B cell (primary cell): ENCODE results near the gene MOB1B. TPM values are rescaled to one million over a fixed set of nuclear protein-coding genes. Genes with fewer than 3 reads are reported as not detected.
"Not testable (repeated sequence)": the region's sequence is repeated elsewhere in the genome, so short reads cannot be mapped to it uniquely, and the experiment has no call there.

Source experiments
- ATAC-seq: fragments of 200-7000 bp; cut with Tn5 transposase; one replicate; pipeline ENCODE4 v1.10.0; 2021; ENCODE audit warnings: low read depth, mild to moderate bottlenecking, moderate number of reproducible peaks, moderate library complexity
- CTCF ChIA-PET: fragments of 350-600 bp; sonication (Branson Sonifier 250); formaldehyde crosslinking; loops from one replicate; lab custom pipeline; 2021; ENCODE audit warnings: antibody characterized with exemption, inconsistent platforms; lab: Charles Lee
- POLR2A ChIA-PET: fragments of 350-600 bp; sonication (Branson Sonifier 250); formaldehyde crosslinking; loops from one replicate; lab custom pipeline; 2021; ENCODE audit warnings: antibody characterized with exemption; lab: Charles Lee
- DNase-seq: peaks from one replicate; pipeline ENCODE4 v3.0.0; 2013
- H2AFZ ChIP-seq: 2 replicates; pipeline ENCODE4 v1.6.1; 2012; ENCODE audit warnings: mild to moderate bottlenecking, low read depth, low read length; ENCODE audit not compliant: insufficient read depth, poor library complexity, severe bottlenecking
- H3K27ac ChIP-seq, 2 donors: 1 replicate in 1 of 2; 2 replicates in 1 of 2; pipeline ENCODE4 v1.5.1; 2012 to 2013; ENCODE audit warnings: low read length in 2 of 2, mild to moderate bottlenecking in 2 of 2, moderate library complexity in 1 of 2
- H3K27me3 ChIP-seq, 4 experiments: fragments of 200-600 bp in 1 of 4; sonication (generic) in 1 of 4; replicated peaks in 1 of 4; 1 replicate in 2 of 4; 2 replicates in 2 of 4; pipeline versions ENCODE4 v1.6.1 to v1.7.0; 2013 to 2016; ENCODE audit warnings: low read length in 3 of 4, mild to moderate bottlenecking in 2 of 4, mixed read lengths in 1 of 4, moderate library complexity in 1 of 4; ENCODE audit not compliant: insufficient read depth in 4 of 4, control insufficient read depth in 3 of 4; ENCODE audit errors: control extremely low read depth in 1 of 4
- H3K36me3 ChIP-seq, 2 experiments: replicated peaks in 1 of 2; 1 replicate in 1 of 2; 2 replicates in 1 of 2; pipeline versions ENCODE4 v1.6.1 to v1.7.1; 2013; ENCODE audit warnings: low read length in 1 of 2; ENCODE audit not compliant: insufficient read depth in 2 of 2, control insufficient read depth in 1 of 2; ENCODE audit errors: control extremely low read depth in 1 of 2, extremely low read depth in 1 of 2
- H3K4me1 ChIP-seq, 2 donors: fragments of 200-600 bp in 1 of 2; sonication (generic) in 1 of 2; 1 replicate in 1 of 2; 2 replicates in 1 of 2; pipeline versions ENCODE4 v1.5.1 to v1.6.1; 2013 to 2017; ENCODE audit warnings: low read length in 2 of 2; ENCODE audit not compliant: control insufficient read depth in 2 of 2, insufficient read depth in 2 of 2
- H3K4me2 ChIP-seq: replicated peaks from 2 replicates; pipeline ENCODE3; 2012; ENCODE audit warnings: mild to moderate bottlenecking, low read depth, low read length; ENCODE audit not compliant: poor library complexity, severe bottlenecking
- H3K4me3 ChIP-seq, 5 experiments: fragments of 200-600 bp in 1 of 5; sonication (generic) in 1 of 5; 1 replicate in 3 of 5; 2 replicates in 2 of 5; pipeline versions ENCODE4 v1.5.1 to v1.7.0; 2011 to 2016; ENCODE audit warnings: low read length in 4 of 5, mild to moderate bottlenecking in 4 of 5, low read depth in 2 of 5, control low read depth in 1 of 5, moderate library complexity in 1 of 5; ENCODE audit not compliant: insufficient read depth in 1 of 5; ENCODE audit errors: control extremely low read depth in 1 of 5, extremely low read depth in 1 of 5
- H3K79me2 ChIP-seq: fragments of 200-600 bp; sonication (generic); one replicate; pipeline ENCODE4 v1.6.0; 2016; ENCODE audit warnings: low read length; ENCODE audit not compliant: control insufficient read depth, insufficient read depth
- H3K9ac ChIP-seq: fragments of 200-600 bp; sonication (generic); 2 replicates; pipeline ENCODE4 v1.6.1; 2017; ENCODE audit warnings: mild to moderate bottlenecking, low read length, moderate library complexity
- H3K9me3 ChIP-seq, 3 donors: one replicate each; pipeline versions ENCODE4 v1.6.1 to v1.7.1; 2013; ENCODE audit warnings: low read length in 2 of 3; ENCODE audit not compliant: control insufficient read depth in 2 of 3, insufficient read depth in 1 of 3; ENCODE audit errors: control extremely low read depth in 1 of 3
- H4K20me1 ChIP-seq: 2 replicates; pipeline ENCODE4 v1.6.0; 2012; ENCODE audit warnings: mild to moderate bottlenecking, low read length; ENCODE audit not compliant: insufficient read depth, control insufficient read depth, poor library complexity, severe bottlenecking
- H3K27ac Mint-ChIP-seq: one replicate; pipeline ENCODE4 v1.8.0; 2021; ENCODE audit warnings: mixed read lengths
- H3K27me3 Mint-ChIP-seq: one replicate; pipeline ENCODE4 v1.8.0; 2021; ENCODE audit warnings: mixed read lengths
- H3K4me1 Mint-ChIP-seq: one replicate; pipeline ENCODE4 v1.8.0; 2021; ENCODE audit warnings: mixed read lengths
- H3K4me3 Mint-ChIP-seq: one replicate; pipeline ENCODE4 v1.8.0; 2021; ENCODE audit warnings: mixed read lengths
- H3K9me3 Mint-ChIP-seq: one replicate; pipeline ENCODE4 v1.8.0; 2022; ENCODE audit warnings: mixed read lengths; ENCODE audit not compliant: insufficient read depth
- CTCF ChIP-seq: fragments of 200-600 bp; IDR thresholded peaks from one replicate; pipeline ENCODE4 v1.8.0; 2022; ENCODE audit warnings: antibody characterized with exemption, mild to moderate bottlenecking
- EZH2 ChIP-seq: IDR thresholded peaks from 2 replicates; pipeline ENCODE4 v1.6.1; 2012; ENCODE audit warnings: borderline replicate concordance, low read depth, mild to moderate bottlenecking, moderate library complexity, low read length; ENCODE audit not compliant: insufficient read depth, poor library complexity, severe bottlenecking
- WGBS: methylation state at CpG from one replicate; pipeline ENCODE4 v1.1.5; 2013; ENCODE audit warnings: missing lambda C conversion rate; ENCODE audit not compliant: insufficient coverage; 5-methylcytosine and 5-hydroxymethylcytosine counted together
- intact Hi-C: fragments of 100-400 bp; cut with micrococcal nuclease; formaldehyde crosslinking; loops from one replicate; pipeline ENCODE4 v1.10.0; 2022
- polyA plus RNA-seq: library from polyadenylated mRNA; depleted of rRNA; stranded (reverse); fragments of >200 nt; gene quantifications from 2 replicates; pipeline ENCODE4 v1.2.3, GENCODE V29; 2012
- total RNA-seq, 2 donors: library from RNA; stranded (reverse); fragments of 120-200 nt in 1 of 2; gene quantifications; 1 replicate in 1 of 2; 2 replicates in 1 of 2; pipeline versions ENCODE4 v1.2.3 to v1.2.4, GENCODE V29; 2013 to 2022

Gene MOB1B
- total and polyA plus RNA-seq, 2 donors (not counting 1 experiment from before 2014, with no cell fraction given): 2.3 to 30.4 TPM

GRCh38 chr4:71001363-71001762 lies 99.2 kb downstream of the MOB1B start:
- peak overlapping the region; percentile 60 for H3K27ac Mint-ChIP-seq
- POLR2A ChIA-PET: not testable (repeated sequence)

GRCh38 chr4:71004281-71004851 lies 102.2 kb downstream of the MOB1B start:
- Mint-ChIP-seq H3K27me3 (no peaks in the 10 kb centered on the region), H3K9me3 (no peaks in the 10 kb centered on the region), H3K4me3 (peak overlapping the region; percentile 87), H3K27ac (peak overlapping the region; percentile 96), H3K4me1 (peaks cover 83% of the 10 kb centered on the region)
- intact Hi-C loops: loop anchor here (1.0 kb wide), 1 partner anchor 11 kb away; the partner anchor contains the start of gene DCK
- Histone ChIP-seq H3K9ac (peak overlapping the region; percentile 59), H4K20me1 (peaks cover 24% of the 10 kb centered on the region), H3K27me3 (no peaks in the 10 kb centered on the region), H3K36me3 (peaks cover 2 to 27% of the 10 kb centered on the region in 2 experiments), H3K4me3 (peak overlapping the region in 4 of 5 experiments; percentile 9 to 58 (median 30)), H3K27ac (peak overlapping the region; percentile 70 to 93), H3K79me2 (peaks cover 99% of the 10 kb centered on the region), H3K4me2 (peak overlapping the region; percentile 71), H3K9me3 (no peaks in the 10 kb centered on the region), H2AFZ (peak overlapping the region; percentile 20), H3K4me1 (peaks cover 67 to 68% of the 10 kb centered on the region in 2 donors)
- ATAC-seq: peak; percentile 65
- DNase-seq: peak; percentile 82
- ChIA-PET POLR2A (interaction anchor here (1.0 to 4.9 kb wide), 2 partner anchors 9 to 166 kb away, joined by 3 to 43 read pairs; partner anchors contain the start of gene DCK), CTCF (interaction anchor here (0.6 to 4.1 kb wide), 10 partner anchors 8 to 299 kb away, joined by 3 to 43 read pairs (median 3); partner anchors contain the start of genes DCK and GRSF1)
- no peak for TF ChIP-seq CTCF
- no peak for TF ChIP-seq EZH2
- WGBS: 35% methylated on average over 5 of the region's 7 CpGs

More at GRCh38 chr4:71001363-71001762, 99.2 kb downstream of the MOB1B start:
- H4K20me1 ChIP-seq, H3K27me3 Mint-ChIP-seq, H3K4me2 ChIP-seq, intact Hi-C loops, H3K27me3 ChIP-seq, H3K4me3 ChIP-seq, H2AFZ ChIP-seq, H3K9ac ChIP-seq, H3K9me3 ChIP-seq, ATAC-seq, DNase-seq, H3K9me3 Mint-ChIP-seq: not testable (repeated sequence)
- H3K4me1 ChIP-seq: peaks cover 64 to 71% of the 10 kb centered on the region in 2 donors
- H3K4me3 Mint-ChIP-seq: peak overlapping the region; percentile 14
- H3K27ac ChIP-seq: peak overlapping the region in 1 of 2 donors; percentile 65
- WGBS: 100% methylated on average over 3 of the region's 4 CpGs
- peaks cover 2 to 27% of the 10 kb centered on the region in 2 experiments for H3K36me3 ChIP-seq
- CTCF ChIA-PET: interaction anchor here (1.6 kb wide), 1 partner anchor 9 kb away, joined by 6 read pairs; no protein-coding TSS in a partner anchor
- H3K4me1 Mint-ChIP-seq: peaks cover 87% of the 10 kb centered on the region
- peaks cover 99% of the 10 kb centered on the region for H3K79me2 ChIP-seq

GRCh38 chr4:71005025-71005424 lies 102.9 kb downstream of the MOB1B start:
- Mint-ChIP-seq H3K4me1 (peaks cover 83% of the 10 kb centered on the region), H3K4me3 (peak overlapping the region; percentile 87), H3K27ac (peak overlapping the region; percentile 96)
- peak overlapping the region; percentile 71 for H3K4me2 ChIP-seq
- H2AFZ ChIP-seq, H3K9me3 ChIP-seq, ATAC-seq, H3K27me3 Mint-ChIP-seq, H3K27me3 ChIP-seq, H3K9me3 Mint-ChIP-seq: not testable (repeated sequence)
- ChIA-PET POLR2A (interaction anchor here (4.9 kb wide), 1 partner anchor 10 kb away, joined by 43 read pairs; the partner anchor contains the start of gene DCK), CTCF (interaction anchor here (0.6 to 4.1 kb wide), 7 partner anchors 8 to 177 kb away, joined by 3 to 43 read pairs (median 4); partner anchors contain the start of genes DCK and GRSF1)
- H3K27ac ChIP-seq: peak overlapping the region; percentile 70 to 93
- peaks cover 24% of the 10 kb centered on the region for H4K20me1 ChIP-seq
- peaks cover 73 to 74% of the 10 kb centered on the region in 2 donors for H3K4me1 ChIP-seq
- 58% methylated on average over 3 of the region's 6 CpGs for WGBS
- intact Hi-C loops: loop anchor here (5.0 kb wide), 1 partner anchor 403 kb away; no protein-coding TSS in a partner anchor
- H3K9ac ChIP-seq: peak overlapping the region; percentile 59
- peak; percentile 40 for DNase-seq
- peaks cover 2 to 22% of the 10 kb centered on the region in 2 experiments for H3K36me3 ChIP-seq
- H3K79me2 ChIP-seq: peaks cover 99% of the 10 kb centered on the region
- H3K4me3 ChIP-seq: peak overlapping the region in 1 of 5 experiments; percentile 58
